HepG2 (cell line): ENCODE results near the gene WAS.

ENCODE experiments used
- BCL6 ChIP-seq: IDR thresholded peaks from 2 replicates; pipeline ENCODE4 v1.6.1; 2016; ENCODE audit warnings: missing genetic modification reagents, missing compliant biosample characterization
- POLR2AphosphoS5 ChIP-seq: IDR thresholded peaks from 2 replicates; pipeline ENCODE4 v1.6.1; 2012; ENCODE audit warnings: low read depth, low read length
- RAD21 ChIP-seq: fragments of 450-650 bp; formaldehyde crosslinking; IDR thresholded peaks from 2 replicates; pipeline ENCODE4 v1.5.0; 2020; ENCODE audit warnings: mild to moderate bottlenecking
- RARA ChIP-seq: IDR thresholded peaks from 2 replicates; pipeline ENCODE4 v1.6.1; 2016; ENCODE audit warnings: missing genetic modification reagents, missing compliant biosample characterization
- SOX6 ChIP-seq, 2 experiments: fragments of 450-650 bp in 1 of 2; sonication (generic) in 1 of 2; formaldehyde crosslinking in 1 of 2; IDR thresholded peaks; 2 replicates each; pipeline versions ENCODE4 v1.4.0 to v1.6.1; 2017 to 2020; ENCODE audit warnings: antibody characterized with exemption in 1 of 2, mild to moderate bottlenecking in 1 of 2, missing genetic modification reagents in 1 of 2
- ZNF143 ChIP-seq: sonication (generic); formaldehyde crosslinking; IDR thresholded peaks from 2 replicates; pipeline ENCODE4 v1.4.0; 2020; ENCODE audit warnings: missing genetic modification reagents
- ZNF30 ChIP-seq: sonication (generic); formaldehyde crosslinking; IDR thresholded peaks from 2 replicates; pipeline ENCODE4 v1.5.0; 2020; ENCODE audit warnings: mild to moderate bottlenecking, missing genetic modification reagents
- ZNF768 ChIP-seq: sonication (generic); formaldehyde crosslinking; IDR thresholded peaks from 2 replicates; pipeline ENCODE4 v1.4.0; 2020; ENCODE audit warnings: missing genetic modification reagents

- TF ChIP-seq SOX6 (IDR thresholded peaks at IDR 0.05) (no peak), SOX6 (CRISPR knock-in tag; IDR thresholded peaks at IDR 0.05) (no peak), ZNF143 (no peak), RAD21 (CRISPR knock-in tag) (no peak), POLR2AphosphoS5 (no peak), RARA (CRISPR knock-in tag) (no peak), ZNF768 (CRISPR knock-in tag) (no peak), BCL6 (CRISPR knock-in tag) (no peak), ZNF30 (no peak)
Measured at GRCh38 chrX:48736878-48737212, 53.2 kb downstream of the WAS start.
